ENCODE data around the gene TMEM9.

TMEM9 gene

DNA sequence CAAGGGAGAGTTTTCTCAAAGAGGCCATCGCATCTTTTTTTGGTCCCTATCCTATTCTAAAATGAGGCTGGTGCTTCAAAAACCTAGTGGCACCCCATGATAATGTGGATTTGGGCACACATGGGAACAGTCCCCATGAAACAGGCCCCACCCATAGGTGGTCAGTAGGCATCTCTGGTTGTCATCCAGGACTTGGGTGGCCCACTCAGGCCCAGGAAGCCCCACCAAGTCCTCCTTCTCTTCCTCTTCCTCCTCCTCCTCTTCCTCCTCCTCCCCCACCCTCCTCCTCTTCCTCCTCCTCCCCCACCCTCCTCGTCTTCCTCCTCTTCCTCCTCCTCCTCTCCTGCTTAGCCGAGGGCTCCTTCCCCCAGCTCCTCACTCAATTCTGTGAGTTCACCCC lies 42.6 kb downstream of the TMEM9 start:
- no peak overlapping the region for H3K27ac ChIP-seq
- POLR2A ChIA-PET (ENCODE audit: low non-redundant PET): no interaction called here
- TF ChIP-seq, protein P1, sequence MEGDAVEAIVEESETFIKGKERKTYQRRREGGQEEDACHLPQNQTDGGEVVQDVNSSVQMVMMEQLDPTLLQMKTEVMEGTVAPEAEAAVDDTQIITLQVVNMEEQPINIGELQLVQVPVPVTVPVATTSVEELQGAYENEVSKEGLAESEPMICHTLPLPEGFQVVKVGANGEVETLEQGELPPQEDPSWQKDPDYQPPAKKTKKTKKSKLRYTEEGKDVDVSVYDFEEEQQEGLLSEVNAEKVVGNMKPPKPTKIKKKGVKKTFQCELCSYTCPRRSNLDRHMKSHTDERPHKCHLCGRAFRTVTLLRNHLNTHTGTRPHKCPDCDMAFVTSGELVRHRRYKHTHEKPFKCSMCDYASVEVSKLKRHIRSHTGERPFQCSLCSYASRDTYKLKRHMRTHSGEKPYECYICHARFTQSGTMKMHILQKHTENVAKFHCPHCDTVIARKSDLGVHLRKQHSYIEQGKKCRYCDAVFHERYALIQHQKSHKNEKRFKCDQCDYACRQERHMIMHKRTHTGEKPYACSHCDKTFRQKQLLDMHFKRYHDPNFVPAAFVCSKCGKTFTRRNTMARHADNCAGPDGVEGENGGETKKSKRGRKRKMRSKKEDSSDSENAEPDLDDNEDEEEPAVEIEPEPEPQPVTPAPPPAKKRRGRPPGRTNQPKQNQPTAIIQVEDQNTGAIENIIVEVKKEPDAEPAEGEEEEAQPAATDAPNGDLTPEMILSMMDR (conservative IDR thresholded peaks at IDR 0.05; ENCODE audit: low read depth): no peak
- no peak for DNase-seq (ENCODE audit: low spot score)
- CTCF ChIA-PET: interaction anchor here (0.6 kb wide), 1 partner anchor 260 kb away, joined by 4 read pairs; no protein-coding TSS in a partner anchor

DNA sequence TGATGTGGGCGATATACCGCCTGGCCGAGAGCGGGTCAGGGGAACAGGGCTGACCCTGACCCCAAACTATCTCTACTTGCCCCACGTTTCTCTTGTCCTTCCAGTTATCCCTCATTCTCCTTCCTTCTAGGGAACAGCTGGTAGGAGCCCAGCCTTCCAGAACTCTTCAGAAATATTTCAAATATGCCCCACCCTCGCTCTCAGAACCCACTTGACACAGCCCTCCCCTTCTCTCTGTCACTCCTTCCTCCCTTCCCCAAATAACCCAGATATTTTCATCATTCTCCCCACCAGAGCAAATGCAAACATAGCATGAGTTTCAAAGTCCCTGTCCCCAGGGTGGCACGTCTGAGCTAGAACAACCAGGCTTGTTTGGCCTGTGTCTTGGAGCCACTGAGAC lies 43.1 kb downstream of the TMEM9 start:
- TF ChIP-seq, protein P1 (conservative IDR thresholded peaks at IDR 0.05; ENCODE audit: low read depth): no peak
- POLR2A ChIA-PET (ENCODE audit: low non-redundant PET): no interaction called here
- DNase-seq (ENCODE audit: low spot score): no peak
- no peak overlapping the region for H3K27ac ChIP-seq
- CTCF ChIA-PET: interaction anchor here (0.6 kb wide), 1 partner anchor 260 kb away, joined by 4 read pairs; no protein-coding TSS in a partner anchor

DNA sequence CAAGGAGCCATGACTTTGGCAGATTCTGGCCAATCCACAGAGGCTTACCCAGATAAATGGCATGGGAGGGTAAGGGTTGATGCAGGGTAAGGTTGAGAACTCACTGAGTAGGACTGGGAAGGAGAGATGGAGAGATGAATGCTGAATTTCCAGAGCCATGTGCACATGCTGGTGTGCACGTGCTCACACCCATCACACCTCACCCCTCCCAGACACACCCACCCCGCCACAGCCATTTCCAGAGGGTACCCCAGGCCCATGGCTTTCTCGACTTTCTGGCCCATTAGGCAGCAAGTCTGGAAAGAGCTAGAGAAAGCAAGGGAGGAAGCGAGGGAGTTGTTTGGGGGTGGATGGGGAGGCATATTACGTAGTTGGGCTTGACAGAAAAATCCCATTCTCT lies 43.7 kb downstream of the TMEM9 start:
- POLR2A ChIA-PET (ENCODE audit: low non-redundant PET): no interaction called here
- H3K27ac ChIP-seq: no peak overlapping the region
- CTCF ChIA-PET: no interaction called here
- DNase-seq (ENCODE audit: low spot score): no peak
- TF ChIP-seq, protein P1 (conservative IDR thresholded peaks at IDR 0.05; ENCODE audit: low read depth): no peak

DNA sequence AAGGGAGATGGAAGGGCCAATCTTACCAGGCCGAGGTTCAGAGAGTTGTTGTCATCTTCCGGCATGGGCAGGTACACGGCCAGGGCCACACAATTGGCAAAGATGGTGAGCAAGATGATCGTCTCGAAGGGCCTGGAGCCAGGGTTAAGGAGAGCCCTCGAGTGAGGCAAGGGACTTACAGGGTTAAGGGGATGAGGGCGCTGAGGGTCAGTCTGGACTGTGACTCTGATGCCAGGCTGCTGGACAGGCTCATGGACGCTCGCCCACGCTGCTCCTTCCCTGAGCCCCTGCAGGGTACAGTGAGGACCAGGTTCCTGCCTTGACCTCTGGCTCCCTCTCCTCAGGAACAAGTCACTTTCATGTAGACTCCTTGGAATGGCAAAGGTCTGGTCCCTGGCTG lies 44.1 kb downstream of the TMEM9 start:
- CTCF ChIA-PET: no interaction called here
- POLR2A ChIA-PET (ENCODE audit: low non-redundant PET): no interaction called here
- TF ChIP-seq, protein P1 (conservative IDR thresholded peaks at IDR 0.05; ENCODE audit: low read depth): no peak
- H3K27ac ChIP-seq: no peak overlapping the region
- no peak for DNase-seq (ENCODE audit: low spot score)

DNA sequence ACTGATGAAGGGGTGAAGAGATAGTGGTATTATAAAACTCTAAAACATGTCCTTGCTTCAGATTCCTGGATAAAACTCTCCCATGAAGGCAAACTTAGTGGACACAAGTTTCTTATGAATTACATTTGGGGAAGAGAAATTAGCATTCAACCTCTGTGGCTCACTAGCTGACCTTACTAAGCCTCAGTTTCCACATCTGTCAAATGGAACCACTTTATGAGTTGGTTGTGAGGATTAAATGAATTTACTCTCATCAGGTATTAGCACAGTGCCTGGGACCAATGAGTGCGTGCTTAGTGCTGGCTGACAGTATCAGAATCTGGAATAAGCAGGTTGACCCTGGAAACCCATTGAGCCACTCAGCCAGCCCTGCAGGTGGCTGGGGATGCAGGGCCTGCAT lies 44.6 kb downstream of the TMEM9 start:
- POLR2A ChIA-PET (ENCODE audit: low non-redundant PET): no interaction called here
- CTCF ChIA-PET: interaction anchor here (0.8 to 0.9 kb wide), 2 partner anchors 13 to 137 kb away, joined by 4 to 6 read pairs; no protein-coding TSS in a partner anchor
- TF ChIP-seq, protein P1 (conservative IDR thresholded peaks at IDR 0.05; ENCODE audit: low read depth): no peak
- DNase-seq (ENCODE audit: low spot score): no peak
- no peak overlapping the region for H3K27ac ChIP-seq

DNA sequence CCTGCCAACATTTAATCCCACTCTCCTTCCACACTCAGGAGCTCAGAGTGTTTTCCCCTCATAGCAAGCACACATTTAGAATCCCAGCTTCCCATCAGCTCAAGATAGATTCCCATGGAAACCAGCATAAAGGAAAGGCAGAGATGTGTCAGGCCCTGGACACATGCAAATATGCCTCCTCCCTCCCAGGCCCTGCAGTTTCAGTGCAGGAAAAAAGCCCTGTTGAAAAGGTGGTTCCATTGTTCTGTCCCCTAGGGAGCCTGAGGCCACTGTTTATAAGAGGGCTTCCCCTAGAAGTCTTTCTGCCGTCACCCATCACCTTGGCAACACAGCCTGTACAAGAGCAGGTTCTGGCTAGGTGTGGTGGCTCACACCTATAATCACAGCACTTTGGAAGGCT lies 45.7 kb downstream of the TMEM9 start:
- TF ChIP-seq, protein P1 (conservative IDR thresholded peaks at IDR 0.05; ENCODE audit: low read depth): no peak
- DNase-seq (ENCODE audit: low spot score): no peak
- no peak overlapping the region for H3K27ac ChIP-seq
- ChIA-PET POLR2A (ENCODE audit: low non-redundant PET) (no interaction called here), CTCF (interaction anchor here (0.6 to 1.1 kb wide), 4 partner anchors 9 to 40 kb away, joined by 3 to 6 read pairs (median 3); no protein-coding TSS in a partner anchor)

DNA sequence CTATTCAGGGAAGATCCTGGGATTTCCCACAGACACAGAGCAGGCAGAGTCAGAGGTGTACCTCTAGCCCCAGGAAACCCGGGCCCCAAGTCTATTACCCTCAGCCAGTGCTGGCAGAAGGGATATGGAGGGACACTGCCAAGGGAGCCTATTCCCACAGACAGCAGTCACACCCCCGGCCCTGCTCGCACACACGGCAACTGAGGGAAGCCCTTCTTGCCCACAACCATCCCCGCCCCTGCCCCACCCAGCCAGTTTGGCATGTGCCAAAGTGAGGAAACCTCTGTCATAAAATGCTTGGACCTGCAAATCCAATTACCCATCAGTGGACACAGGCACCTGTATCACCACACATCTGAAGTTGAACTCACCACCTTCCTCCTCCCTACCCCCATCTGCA lies 48.6 kb downstream of the TMEM9 start:
- no peak for DNase-seq (ENCODE audit: low spot score)
- H3K27ac ChIP-seq: no peak overlapping the region
- TF ChIP-seq, protein P1 (conservative IDR thresholded peaks at IDR 0.05; ENCODE audit: low read depth): no peak
- ChIA-PET CTCF (no interaction called here), POLR2A (ENCODE audit: low non-redundant PET) (no interaction called here)

Data from RWPE1 (cell line).